Measurements from ENCODE around the gene ID2. TPM values are rescaled to one million over a fixed set of nuclear protein-coding genes. Genes with fewer than 3 reads are reported as not detected.

Gene ID2
- total and polyA plus RNA-seq, 2 of the 13 experiments (the other 11 are each of a cell fraction or from before 2014, with no cell fraction given) = 214 to 719 TPM

- no peak for TF ChIP-seq HIC2 (CRISPR knock-in tag; IDR thresholded peaks at IDR 0.05; ENCODE audit: low read depth)
- peak; percentile 9; the same call in 1 of the 2 replicates for TF ChIP-seq ZNF264 (CRISPR knock-in tag; IDR thresholded peaks at IDR 0.05)
- TF ChIP-seq TIGD3 (CRISPR knock-in tag; IDR thresholded peaks at IDR 0.05; ENCODE audit: borderline replicate concordance) = no peak
- TF ChIP-seq ZNF605 (CRISPR knock-in tag; IDR thresholded peaks at IDR 0.05) = peak; percentile 35; the same call in 1 of the 2 replicates
- 0 out of 2 replicates have a peak, but pooled peaks have one; percentile 18 for TF ChIP-seq PRDM10 (CRISPR knock-in tag; IDR thresholded peaks at IDR 0.05; ENCODE audit: low read depth)
- TF ChIP-seq ZNF33A (CRISPR knock-in tag; IDR thresholded peaks at IDR 0.05; ENCODE audit: borderline replicate concordance) = no peak
- TF ChIP-seq ZNF407 (CRISPR knock-in tag; IDR thresholded peaks at IDR 0.05; ENCODE audit: not compliant biosample characterization) = no peak
- peak; percentile 65; the same call in 1 of the 2 replicates for TF ChIP-seq CHD4 (IDR thresholded peaks at IDR 0.05; ENCODE audit: borderline replicate concordance, low read length)
- peak; percentile 31 for TF ChIP-seq MED8 (CRISPR knock-in tag; IDR thresholded peaks at IDR 0.05; ENCODE audit: insufficient replicate concordance)
- TF ChIP-seq RFXANK (CRISPR knock-in tag; IDR thresholded peaks at IDR 0.05) = no peak
- TF ChIP-seq MXD3 (CRISPR knock-in tag; IDR thresholded peaks at IDR 0.05) = no peak; the same call in 1 of the 2 replicates
Observed at GRCh38 chr2:8677646-8678592, 3.9 kb upstream of the ID2 start (continued).

Data from HepG2 (cell line).